Stimulated activated CD8-positive, alpha-beta memory T cell treated with anti-CD3 and anti-CD28 coated beads, Interleukin-2, amount 100 ng/mL, for 48 hours (primary cell): ENCODE measurements around the gene STKLD1.

Experiments
- DNase-seq, 2 donors: peaks; one replicate each; pipeline ENCODE4 v3.0.0-alpha.2; 2020; ENCODE audit warnings: low read depth in 2 of 2

Gene STKLD1

GRCh38 chr9:133345596-133345995 lies 30.6 kb upstream of the STKLD1 start:
- no peak for DNase-seq

GRCh38 chr9:133346021-133346785 lies 30.0 kb upstream of the STKLD1 start:
- DNase-seq: no peak

- no peak for DNase-seq
These were observed 28.6 kb upstream of the STKLD1 start for GRCh38 chr9:133347515-133347984.

- DNase-seq: peak; percentile 80 to 89
These were observed 28.0 kb upstream of the STKLD1 start, which contains the start of the genes MED22 and RPL7A for GRCh38 chr9:133347985-133348717. Gene MED22 (minus strand): TSS chr9:133348131. CDS start chr9:133346662, 1,469 bp downstream. Gene RPL7A (plus strand): TSS chr9:133348218. CDS start chr9:133348244, 26 bp downstream.

- DNase-seq: no peak
These were observed 27.2 kb upstream of the STKLD1 start for GRCh38 chr9:133348718-133349573.

- no peak for DNase-seq
These were observed 26.1 kb upstream of the STKLD1 start for GRCh38 chr9:133349965-133350616.

- DNase-seq: no peak
These were observed 24.6 kb upstream of the STKLD1 start for GRCh38 chr9:133351526-133351907.

- no peak for DNase-seq
These were observed 24.1 kb upstream of the STKLD1 start for GRCh38 chr9:133351908-133352634.

- no peak for DNase-seq
These were observed 23.4 kb upstream of the STKLD1 start for GRCh38 chr9:133352635-133353340.

- DNase-seq: no peak
These were observed 22.6 kb upstream of the STKLD1 start for GRCh38 chr9:133353548-133353947.

GRCh38 chr9:133354766-133355165 lies 21.4 kb upstream of the STKLD1 start:
- no peak for DNase-seq

GRCh38 chr9:133355881-133356357 lies 20.2 kb upstream of the STKLD1 start:
- no peak for DNase-seq

GRCh38 chr9:133356391-133357091 lies 19.6 kb upstream of the STKLD1 start, which contains the start of the genes SURF1 and SURF2:
Gene SURF1 (minus strand): TSS chr9:133356487. CDS start chr9:133356453, 34 bp downstream.
Gene SURF2 (plus strand): TSS chr9:133356550. CDS start chr9:133356593, 43 bp downstream.
- DNase-seq: peak; percentile 86 to 92

GRCh38 chr9:133357656-133358055 lies 18.5 kb upstream of the STKLD1 start:
- no peak for DNase-seq

GRCh38 chr9:133359399-133360175 lies 16.6 kb upstream of the STKLD1 start:
- no peak for DNase-seq

- DNase-seq: no peak
These were observed 15.5 kb upstream of the STKLD1 start for GRCh38 chr9:133360400-133361393.

GRCh38 chr9:133361507-133362092 lies 14.6 kb upstream of the STKLD1 start:
- no peak for DNase-seq
